H1 (cell line): Measurements from ENCODE around the gene PAPSS2. TPM values are rescaled to one million over a fixed set of nuclear protein-coding genes. Genes with fewer than 3 reads are reported as not detected.

Experiments used
- CTCF ChIA-PET: fragments of 300-600 bp; sonication (Branson Sonifier 250); formaldehyde crosslinking; loops from one replicate; lab custom pipeline; 2021; ENCODE audit not compliant: partially characterized antibody; lab: Charles Lee
- POLR2A ChIA-PET: fragments of 300-600 bp; sonication (Branson Sonifier 250); formaldehyde crosslinking; loops from one replicate; lab custom pipeline; 2021; ENCODE audit warnings: inconsistent platforms; ENCODE audit not compliant: partially characterized antibody; lab: Charles Lee
- DNase-seq, 2 experiments: peaks; one replicate each; pipeline versions ENCODE4 v3.0.0 to v3.0.0-alpha.2; 2010 to 2022; ENCODE audit warnings: low spot score in 2 of 2, low read depth in 1 of 2, mixed read lengths in 1 of 2
- FAIRE-seq: peaks from 2 replicates; lab custom pipeline; 2011; peaks lifted over from hg19 to GRCh38; lab: Jason Lieb, UNC
- H2AFZ ChIP-seq: 2 replicates; pipeline ENCODE4 v1.8.1; 2012; ENCODE audit warnings: low read length, inconsistent platforms
- H2AK5ac ChIP-seq: 2 replicates; pipeline ENCODE4 v1.6.1; 2013; ENCODE audit warnings: low read depth, low read length
- H2BK120ac ChIP-seq: replicated peaks from 2 replicates; pipeline ENCODE3; 2013; ENCODE audit warnings: low read depth, low read length, inconsistent platforms
- H2BK12ac ChIP-seq: 2 replicates; pipeline ENCODE4 v1.6.1; 2013; ENCODE audit warnings: low read depth, low read length
- H2BK15ac ChIP-seq: 2 replicates; pipeline ENCODE4 v1.6.1; 2013; ENCODE audit warnings: low read length
- H2BK20ac ChIP-seq: 2 replicates; pipeline ENCODE4 v1.6.1; 2013; ENCODE audit warnings: low read length
- H2BK5ac ChIP-seq: 2 replicates; pipeline ENCODE4 v1.6.1; 2013; ENCODE audit warnings: low read depth, low read length
- H3K14ac ChIP-seq: 2 replicates; pipeline ENCODE4 v1.6.1; 2013; ENCODE audit warnings: inconsistent platforms; ENCODE audit not compliant: insufficient read length
- H3K18ac ChIP-seq: 2 replicates; pipeline ENCODE4 v1.6.1; 2013; ENCODE audit warnings: low read length; ENCODE audit errors: extremely low read depth
- H3K23ac ChIP-seq: 2 replicates; pipeline ENCODE4 v1.6.1; 2013; ENCODE audit warnings: inconsistent platforms; ENCODE audit not compliant: insufficient read length
- H3K23me2 ChIP-seq: 2 replicates; pipeline ENCODE4 v1.6.1; 2013; ENCODE audit warnings: low read depth, low read length
- H3K27ac ChIP-seq: 2 replicates; pipeline ENCODE4 v1.6.1; 2011; ENCODE audit warnings: low read depth, low read length, inconsistent platforms
- H3K27me3 ChIP-seq, 4 experiments: replicated peaks in 1 of 4; 1 replicate in 1 of 4; 2 replicates in 3 of 4; pipeline versions ENCODE4 v1.6.1 to v1.8.1; 2011 to 2013; ENCODE audit warnings: low read length in 3 of 4, mild to moderate bottlenecking in 3 of 4, inconsistent platforms in 2 of 4, mixed read lengths in 2 of 4, moderate library complexity in 1 of 4; ENCODE audit not compliant: control insufficient read depth in 3 of 4, insufficient read depth in 3 of 4; ENCODE audit errors: extremely low read depth in 1 of 4
- H3K36me3 ChIP-seq, 4 experiments: 2 replicates each; pipeline versions ENCODE4 v1.6.1 to v1.8.1; 2011 to 2013; ENCODE audit warnings: mild to moderate bottlenecking in 4 of 4, low read length in 3 of 4, moderate library complexity in 2 of 4, control low read depth in 1 of 4, inconsistent platforms in 1 of 4; ENCODE audit not compliant: insufficient read depth in 4 of 4, control insufficient read depth in 2 of 4
- H3K4ac ChIP-seq: replicated peaks from 2 replicates; pipeline ENCODE3; 2013; ENCODE audit warnings: low read length, low read depth, mixed read lengths, inconsistent platforms; ENCODE audit not compliant: insufficient read length
- H3K4me1 ChIP-seq, 4 experiments: replicated peaks in 1 of 4; 1 replicate in 1 of 4; 2 replicates in 3 of 4; pipeline versions ENCODE4 v1.6.1 to v1.8.1; 2011 to 2013; ENCODE audit warnings: low read length in 3 of 4, inconsistent platforms in 2 of 4, mixed read lengths in 1 of 4; ENCODE audit not compliant: insufficient read depth in 4 of 4, control insufficient read depth in 3 of 4
- H3K4me2 ChIP-seq, 2 experiments: 2 replicates each; pipeline versions ENCODE4 v1.6.1 to v1.8.1; 2011 to 2013; ENCODE audit warnings: low read depth in 2 of 2, low read length in 2 of 2, control low read depth in 1 of 2, inconsistent platforms in 1 of 2, mild to moderate bottlenecking in 1 of 2; ENCODE audit not compliant: insufficient read depth in 1 of 2
- H3K4me3 ChIP-seq, 4 experiments: fragments of 200-600, 300-600 bp in 1 of 4; sonication (generic), shearing (Covaris generic), sonication (Bioruptor Twin) in 1 of 4; 2 replicates each; pipeline versions ENCODE4 v1.5.1 to v1.8.1; 2011 to 2016; ENCODE audit warnings: low read length in 4 of 4, low read depth in 3 of 4, control low read depth in 2 of 4, inconsistent platforms in 2 of 4, mild to moderate bottlenecking in 2 of 4, mixed read lengths in 1 of 4, moderate library complexity in 1 of 4; ENCODE audit not compliant: insufficient read depth in 2 of 4; ENCODE audit errors: extremely low read depth in 1 of 4
- H3K56ac ChIP-seq: replicated peaks from 2 replicates; pipeline ENCODE3; 2013; ENCODE audit warnings: low read depth, mild to moderate bottlenecking, mixed read lengths, low read length, inconsistent platforms; ENCODE audit not compliant: insufficient read length
- H3K79me1 ChIP-seq: 2 replicates; pipeline ENCODE4 v1.6.1; 2013; ENCODE audit warnings: low read depth, low read length, control low read depth
- H3K79me2 ChIP-seq, 2 experiments: 2 replicates each; pipeline versions ENCODE4 v1.6.1 to v1.8.1; 2012 to 2013; ENCODE audit warnings: low read length in 2 of 2, mild to moderate bottlenecking in 2 of 2, inconsistent platforms in 1 of 2; ENCODE audit not compliant: insufficient read depth in 2 of 2, control insufficient read depth in 1 of 2
- H3K9ac ChIP-seq, 4 experiments: replicated peaks in 1 of 4; 1 replicate in 1 of 4; 2 replicates in 3 of 4; pipeline versions ENCODE4 v1.6.1 to v1.8.1; 2011 to 2013; ENCODE audit warnings: low read depth in 3 of 4, low read length in 3 of 4, control low read depth in 2 of 4, mild to moderate bottlenecking in 2 of 4, moderate library complexity in 2 of 4, inconsistent platforms in 1 of 4; ENCODE audit errors: extremely low read depth in 1 of 4
- H3K9me3 ChIP-seq, 2 experiments: 2 replicates each; pipeline versions ENCODE4 v1.6.1 to v1.8.1; 2012 to 2013; ENCODE audit warnings: mild to moderate bottlenecking in 2 of 2, moderate library complexity in 2 of 2, control low read depth in 1 of 2, inconsistent platforms in 1 of 2, low read depth in 1 of 2, low read length in 1 of 2, mixed read lengths in 1 of 2; ENCODE audit not compliant: insufficient read depth in 2 of 2
- H4K20me1 ChIP-seq, 2 experiments: replicated peaks in 1 of 2; 2 replicates each; pipeline versions ENCODE3 to v1.8.1; 2011 to 2013; ENCODE audit warnings: inconsistent platforms in 2 of 2, low read length in 2 of 2, mild to moderate bottlenecking in 1 of 2; ENCODE audit not compliant: insufficient read depth in 2 of 2, control insufficient read depth in 1 of 2
- H4K5ac ChIP-seq: 2 replicates; pipeline ENCODE4 v1.6.1; 2013; ENCODE audit warnings: low read length, low read depth, mixed read lengths, inconsistent platforms; ENCODE audit not compliant: insufficient read length
- H4K8ac ChIP-seq: 2 replicates; pipeline ENCODE4 v1.8.0; 2013; ENCODE audit warnings: mild to moderate bottlenecking, moderate library complexity, low read length, inconsistent platforms; ENCODE audit not compliant: insufficient read depth; ENCODE audit errors: extremely low read depth
- H4K91ac ChIP-seq: replicated peaks from 2 replicates; pipeline ENCODE3; 2013; ENCODE audit warnings: low read length, mixed read lengths, inconsistent platforms; ENCODE audit not compliant: insufficient read length
- BCL11A ChIP-seq, 2 experiments: IDR thresholded peaks; one replicate each; pipeline ENCODE4 v1.6.1; 2011; ENCODE audit warnings: low read depth in 2 of 2, low read length in 2 of 2, mild to moderate bottlenecking in 2 of 2
- CHD2 ChIP-seq: IDR thresholded peaks from 2 replicates; pipeline ENCODE4 v1.6.1; 2012; ENCODE audit warnings: low read length, improper control_type of control experiment
- HDAC2 ChIP-seq, 2 experiments: fragments of 300-600 bp in 1 of 2; sonication (generic) in 1 of 2; IDR thresholded peaks; 2 replicates each; pipeline ENCODE4 v1.6.1; 2011 to 2012; ENCODE audit warnings: low read depth in 2 of 2, low read length in 2 of 2, mild to moderate bottlenecking in 2 of 2, moderate library complexity in 2 of 2, borderline replicate concordance in 1 of 2, inconsistent platforms in 1 of 2
- MAFK ChIP-seq: IDR thresholded peaks from 2 replicates; pipeline ENCODE4 v1.6.1; 2012; ENCODE audit warnings: low read depth, mild to moderate bottlenecking, improper control_type of control experiment, low read length
- NRF1 ChIP-seq: IDR thresholded peaks from 2 replicates; pipeline ENCODE4 v1.6.1; 2011; ENCODE audit warnings: mild to moderate bottlenecking, low read depth, low read length, improper control_type of control experiment
- SIRT6 ChIP-seq: IDR thresholded peaks from one replicate; pipeline ENCODE4 v1.7.1; 2012; ENCODE audit warnings: low read length, inconsistent platforms
- SP1 ChIP-seq: IDR thresholded peaks from 2 replicates; pipeline ENCODE4 v1.6.1; 2011; ENCODE audit warnings: low read depth, low read length
- TAF1 ChIP-seq: IDR thresholded peaks from 2 replicates; pipeline ENCODE4 v1.6.1; 2011; ENCODE audit warnings: mild to moderate bottlenecking, low read depth, low read length
- WGBS, 2 experiments: shearing (Covaris generic) in 1 of 2; methylation state at CpG; one replicate each; pipeline versions ENCODE4 v1.1.6 to v1.1.7; 2013 to 2015; ENCODE audit warnings: low lambda C conversion rate in 2 of 2, mixed read lengths in 2 of 2, inconsistent platforms in 1 of 2, low coverage in 1 of 2, missing lambda C conversion rate in 1 of 2; ENCODE audit not compliant: insufficient replicate concordance in 2 of 2, insufficient coverage in 1 of 2, insufficient read length in 1 of 2; ENCODE audit errors: extremely low coverage in 1 of 2, missing lambda C conversion rate in 1 of 2; 5-methylcytosine and 5-hydroxymethylcytosine counted together
- polyA plus RNA-seq, 7 experiments: library from polyadenylated mRNA; depleted of rRNA in 3 of 7; stranded (reverse) in 5 of 7; unstranded in 2 of 7; fragments of >200 nt in 5 of 7; fragments of 200-250 nt in 2 of 7; gene quantifications; 1 replicate in 5 of 7; 2 replicates in 1 of 7; 4 replicates in 1 of 7; pipeline versions ENCODE4 v1.2.1 to v1.2.3, GENCODE V29; 2011 to 2013; ENCODE audit warnings: missing spikeins in 2 of 7, mixed read lengths in 2 of 7
- total RNA-seq: library from RNA; stranded (reverse); fragmentation: NEBNext Ultra II Directional; extraction: Animal tissue kit (Norgen Biotek cat#: 25700); gene quantifications from 2 replicates; pipeline ENCODE4 v1.2.1, GENCODE V29; 2021

PAPSS2 gene
- total and polyA plus RNA-seq, 2 of the 8 experiments (the other 6 are each of a cell fraction or from before 2014, with no cell fraction given) = 7.6 to 20.2 TPM

DNA sequence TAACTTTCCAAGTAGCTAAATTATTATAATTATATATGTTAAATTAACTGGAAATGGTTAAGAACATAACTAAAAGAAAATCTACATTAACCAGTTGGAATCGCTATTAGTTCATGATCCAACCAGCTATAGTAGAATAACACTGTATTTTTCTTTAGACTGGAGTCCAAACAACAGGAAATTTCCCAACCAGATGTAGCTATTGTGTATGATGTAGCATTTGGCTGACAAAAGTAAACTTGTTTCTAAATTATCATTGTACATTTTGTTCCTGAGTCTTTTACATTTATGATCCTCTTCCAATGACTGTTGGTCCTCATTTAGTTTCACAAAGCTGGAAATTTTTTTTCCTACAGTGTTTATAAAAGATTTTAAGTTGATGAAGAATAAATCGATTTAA lies 62.1 kb downstream of the PAPSS2 start:
- Histone ChIP-seq H3K27me3 (no peaks in the 10 kb centered on the region), H4K91ac (no peak overlapping the region), H3K23ac (no peak overlapping the region), H4K8ac (no peak overlapping the region), H3K4me1 (no peaks in the 10 kb centered on the region), H2AK5ac (no peak overlapping the region), H3K79me2 (no peaks in the 10 kb centered on the region), H2BK5ac (no peak overlapping the region), H3K36me3 (peaks cover 0 to 4% (median 0%) of the 10 kb centered on the region in 4 experiments; a peak in 2 of 8 replicates), H4K20me1 (no peaks in the 10 kb centered on the region), H3K23me2 (no peaks in the 10 kb centered on the region), H3K9me3 (no peaks in the 10 kb centered on the region), H3K4me2 (no peak overlapping the region), H3K27ac (no peak overlapping the region), H2BK15ac (no peak overlapping the region), H3K14ac (no peak overlapping the region), H2BK20ac (no peak overlapping the region), H4K5ac (no peak overlapping the region), H3K4me3 (no peak overlapping the region), H3K4ac (no peak overlapping the region), H2AFZ (no peak overlapping the region), H2BK12ac (no peak overlapping the region), H3K79me1 (no peaks in the 10 kb centered on the region), H3K9ac (no peak overlapping the region), H3K56ac (no peak overlapping the region), H3K18ac (no peak overlapping the region), H2BK120ac (no peak overlapping the region)
- TF ChIP-seq TAF1 (no peak), HDAC2 (IDR thresholded peaks at IDR 0.05; ENCODE audit: borderline replicate concordance in 1 of 2, low read depth in 2 of 2, low read length in 2 of 2) (no peak), BCL11A (IDR thresholded peaks at IDR 0.05; ENCODE audit: low read depth in 2 of 2, low read length in 2 of 2) (no peak), NRF1 (no peak), SIRT6 (no peak), MAFK (no peak), CHD2 (no peak), SP1 (no peak)
- DNase-seq (no peak), FAIRE-seq (no peak)
- POLR2A ChIA-PET = no interaction called here
- WGBS, 2 experiments = 84% methylated on average over 2 of the region's 2 CpGs; no CpG with 5 or more reads in 1 of the 2 experiments
- CTCF ChIA-PET = interaction anchor here (1.8 kb wide), 1 partner anchor 191 kb away, joined by 4 read pairs; no protein-coding TSS in a partner anchor
